ENCODE data around the gene CAPN14. TPM values are rescaled to one million over a fixed set of nuclear protein-coding genes. Genes with fewer than 3 reads are reported as not detected.
A peak's percentile ranks its signal among the peaks of the same experiment; 100 is the strongest.

Gene CAPN14
- total RNA-seq, 2 experiments from 2014 or later, result 0.26 to 0.33 TPM

GRCh38 chr2:31147645-31148044 lies 69.7 kb downstream of the CAPN14 start:
- DNase-seq (no peak), ATAC-seq (no peak)
- CTCF ChIA-PET, result no interaction called here
- Mint-ChIP-seq H3K27ac (no peak overlapping the region), H3K9me3 (ENCODE audit: low read depth) (no peaks in the 10 kb centered on the region), H3K4me1 (no peaks in the 10 kb centered on the region), H3K27me3 (peaks cover 46% of the 10 kb centered on the region), H3K36me3 (no peaks in the 10 kb centered on the region), H3K4me3 (no peak overlapping the region)

DNA sequence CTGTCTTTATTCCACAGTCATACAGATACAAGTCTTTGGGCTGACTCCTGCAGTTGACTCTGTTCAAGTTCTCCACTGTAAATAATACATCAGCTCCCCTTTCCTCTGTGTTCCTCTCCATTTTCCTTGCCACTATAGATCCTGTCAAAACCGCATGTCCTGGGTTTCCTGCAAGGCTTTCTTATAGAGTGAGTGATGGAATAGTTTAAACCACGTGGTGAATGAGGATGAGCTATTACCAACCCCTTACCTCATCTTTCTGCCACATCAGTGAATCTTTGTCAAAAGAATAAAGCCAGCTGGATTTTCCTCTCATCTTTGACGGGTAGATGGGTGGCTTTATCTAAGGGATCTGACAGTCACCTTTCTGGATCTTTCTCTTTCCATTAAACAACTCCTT lies 75.2 kb downstream of the CAPN14 start:
- CTCF ChIA-PET, result no interaction called here
- peaks cover 3% of the 10 kb centered on the region for H3K4me1 Mint-ChIP-seq
- ATAC-seq (no peak), DNase-seq (no peak)
- H3K4me3 Mint-ChIP-seq, result no peak overlapping the region
- H3K9me3 Mint-ChIP-seq (ENCODE audit: low read depth), result no peaks in the 10 kb centered on the region
- peaks cover 58% of the 10 kb centered on the region for H3K27me3 Mint-ChIP-seq
- no peaks in the 10 kb centered on the region for H3K36me3 Mint-ChIP-seq
- no peak overlapping the region for H3K27ac Mint-ChIP-seq

DNA sequence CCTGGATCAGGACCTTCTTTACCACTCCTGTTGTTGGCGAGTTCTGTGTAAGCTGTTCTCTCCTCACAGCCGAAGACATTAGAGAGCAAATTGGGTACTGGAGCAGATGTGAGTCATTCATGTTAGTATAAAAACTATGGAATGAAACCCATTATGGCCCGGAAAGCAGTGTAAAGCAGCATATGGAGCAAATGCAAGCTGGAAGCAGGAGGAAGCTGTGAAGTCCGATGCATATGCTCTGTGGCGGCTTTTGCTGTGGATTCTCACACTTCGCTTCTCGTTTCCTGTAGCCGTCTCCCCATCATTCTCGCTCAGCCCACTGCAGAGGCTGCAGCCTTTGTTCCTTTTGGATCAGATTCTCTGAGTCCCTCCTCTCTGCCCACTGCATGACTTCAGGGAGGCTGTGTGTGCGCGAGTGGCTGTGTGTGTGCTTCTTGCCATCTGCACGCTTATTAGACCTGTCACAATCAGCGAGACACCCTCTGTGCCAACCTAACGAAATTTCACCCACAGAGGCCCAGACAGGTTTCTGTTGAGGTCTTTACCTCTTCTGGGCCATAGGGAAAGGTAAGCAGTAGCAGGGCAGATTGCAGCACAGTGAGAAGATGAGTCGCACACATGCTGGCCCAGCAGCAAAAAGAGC lies 75.8 kb downstream of the CAPN14 start:
- no peak for ATAC-seq
- Mint-ChIP-seq H3K4me3 (no peak overlapping the region), H3K9me3 (ENCODE audit: low read depth) (no peaks in the 10 kb centered on the region), H3K36me3 (no peaks in the 10 kb centered on the region), H3K27me3 (peaks cover 62% of the 10 kb centered on the region), H3K4me1 (peaks cover 8% of the 10 kb centered on the region), H3K27ac (no peak overlapping the region)
- CTCF ChIA-PET, result no interaction called here
- DNase-seq, result no peak

GRCh38 chr2:31140151-31140550 lies 77.2 kb downstream of the CAPN14 start:
- Mint-ChIP-seq H3K27me3 (peaks cover 66% of the 10 kb centered on the region), H3K4me3 (no peak overlapping the region)
- CTCF ChIA-PET, result interaction anchor here (1.0 kb wide), 1 partner anchor 12 kb away, joined by 3 read pairs; no protein-coding TSS in a partner anchor

DNA sequence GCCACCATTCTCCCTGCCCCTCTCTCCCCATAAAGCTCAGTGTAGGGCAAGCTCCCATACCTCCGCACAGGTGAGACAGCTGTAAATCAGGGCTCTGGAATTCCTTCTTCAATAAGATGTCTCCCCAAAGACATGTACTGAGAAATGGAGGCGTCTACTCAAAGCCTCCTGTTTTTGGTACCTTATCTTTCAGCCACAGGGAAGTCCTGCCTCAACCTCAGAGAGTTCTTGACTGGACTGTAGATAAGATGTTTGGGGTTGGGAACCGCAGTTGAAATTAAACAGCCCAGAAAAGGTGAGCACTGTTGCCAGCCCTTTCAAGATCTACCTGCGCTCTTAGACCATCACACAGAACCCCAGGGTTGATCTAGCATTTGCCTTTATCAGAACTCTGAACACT lies 77.6 kb downstream of the CAPN14 start:
- Mint-ChIP-seq H3K27ac (no peak overlapping the region), H3K36me3 (no peaks in the 10 kb centered on the region), H3K27me3 (peaks cover 67% of the 10 kb centered on the region), H3K4me3 (no peak overlapping the region), H3K4me1 (peaks cover 8% of the 10 kb centered on the region), H3K9me3 (ENCODE audit: low read depth) (no peaks in the 10 kb centered on the region)
- DNase-seq (no peak), ATAC-seq (no peak)
- CTCF ChIA-PET, result interaction anchor here (1.3 kb wide), 1 partner anchor 428 kb away, joined by 4 read pairs; no protein-coding TSS in a partner anchor

More at GRCh38 chr2:31140151-31140550, 77.2 kb downstream of the CAPN14 start:
- Mint-ChIP-seq H3K27ac (no peak overlapping the region), H3K36me3 (no peaks in the 10 kb centered on the region), H3K4me1 (peaks cover 8% of the 10 kb centered on the region), H3K9me3 (ENCODE audit: low read depth) (no peaks in the 10 kb centered on the region)
- no peak for ATAC-seq
- DNase-seq, result no peak

- CTCF ChIA-PET, result interaction anchor here (0.9 to 2.6 kb wide), 7 partner anchors 12 to 426 kb away, joined by 3 to 10 read pairs (median 3); no protein-coding TSS in a partner anchor
- peak; percentile 77 for ATAC-seq
- peaks cover 72% of the 10 kb centered on the region for H3K27me3 Mint-ChIP-seq
These were observed 79.0 kb downstream of the CAPN14 start, which contains the start of gene GALNT14 for GRCh38 chr2:31138037-31138962. TSS of gene GALNT14 (minus strand) at chr2:31138440. CDS start at chr2:31138086, 354 bp downstream.

GRCh38 chr2:31137211-31138036 lies 79.9 kb downstream of the CAPN14 start:
- no peak for DNase-seq
- peaks cover 76% of the 10 kb centered on the region for H3K27me3 Mint-ChIP-seq
- no peaks in the 10 kb centered on the region for H3K9me3 Mint-ChIP-seq (ENCODE audit: low read depth)
- CTCF ChIA-PET, result interaction anchor here (1.0 to 2.6 kb wide), 4 partner anchors 11 to 422 kb away, joined by 3 to 10 read pairs (median 4); no protein-coding TSS in a partner anchor
- H3K36me3 Mint-ChIP-seq, result no peaks in the 10 kb centered on the region
- no peak overlapping the region for H3K27ac Mint-ChIP-seq
- ATAC-seq, result no peak
- peaks cover 8% of the 10 kb centered on the region for H3K4me1 Mint-ChIP-seq
- peak overlapping the region; percentile 43 for H3K4me3 Mint-ChIP-seq

More at GRCh38 chr2:31138037-31138962, 79.0 kb downstream of the CAPN14 start, which contains the start of gene GALNT14:
- Mint-ChIP-seq H3K36me3 (no peaks in the 10 kb centered on the region), H3K27ac (no peak within 1 kb of the TSS), H3K9me3 (ENCODE audit: low read depth) (no peaks in the 10 kb centered on the region), H3K4me1 (peaks cover 8% of the 10 kb centered on the region), H3K4me3 (peak within 1 kb of the TSS; percentile 43)
- peak; percentile 57 for DNase-seq

DNA sequence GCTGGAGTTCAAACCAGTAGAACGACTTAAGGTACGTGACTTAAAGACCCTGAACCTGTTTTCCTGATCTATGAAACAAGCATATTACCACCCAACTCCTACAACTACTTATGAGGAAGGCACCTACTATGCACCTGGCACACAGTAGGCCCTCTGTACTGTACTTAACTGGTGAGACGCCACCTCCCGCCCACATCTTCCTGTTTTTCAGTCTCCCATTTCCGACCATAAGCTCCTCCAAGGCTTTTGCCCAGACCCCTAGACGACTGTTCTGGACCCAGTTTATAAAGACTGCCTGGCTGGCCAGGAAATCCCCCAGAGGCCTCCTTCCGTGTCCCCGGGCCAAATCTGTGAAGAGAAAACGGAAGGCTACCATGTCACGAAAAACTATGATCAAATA lies 80.6 kb downstream of the CAPN14 start:
- H3K27me3 Mint-ChIP-seq, result peaks cover 72% of the 10 kb centered on the region

GRCh38 chr2:31136000-31136399 lies 81.3 kb downstream of the CAPN14 start:
- DNase-seq (no peak), ATAC-seq (no peak)
- peaks cover 69% of the 10 kb centered on the region for H3K27me3 Mint-ChIP-seq
- no peaks in the 10 kb centered on the region for H3K36me3 Mint-ChIP-seq
- H3K9me3 Mint-ChIP-seq (ENCODE audit: low read depth), result no peaks in the 10 kb centered on the region
- CTCF ChIA-PET, result no interaction called here
- no peak overlapping the region for H3K27ac Mint-ChIP-seq
- peaks cover 8% of the 10 kb centered on the region for H3K4me1 Mint-ChIP-seq
- no peak overlapping the region for H3K4me3 Mint-ChIP-seq

More for the DNA sequence above, 80.6 kb downstream of the CAPN14 start:
- H3K9me3 Mint-ChIP-seq (ENCODE audit: low read depth), result no peaks in the 10 kb centered on the region
- DNase-seq, result no peak
- H3K36me3 Mint-ChIP-seq, result no peaks in the 10 kb centered on the region
- no peak overlapping the region for H3K27ac Mint-ChIP-seq
- CTCF ChIA-PET, result interaction anchor here (2.6 kb wide), 1 partner anchor 33 kb away, joined by 10 read pairs; no protein-coding TSS in a partner anchor
- no peak for ATAC-seq
- no peak overlapping the region for H3K4me3 Mint-ChIP-seq
- peaks cover 8% of the 10 kb centered on the region for H3K4me1 Mint-ChIP-seq

- Mint-ChIP-seq H3K27me3 (peaks cover 57% of the 10 kb centered on the region), H3K4me1 (peaks cover 8% of the 10 kb centered on the region), H3K9me3 (ENCODE audit: low read depth) (no peaks in the 10 kb centered on the region), H3K36me3 (no peaks in the 10 kb centered on the region), H3K4me3 (no peak overlapping the region), H3K27ac (no peak overlapping the region)
- DNase-seq (no peak), ATAC-seq (no peak)
- CTCF ChIA-PET, result no interaction called here
These were observed 82.8 kb downstream of the CAPN14 start for GRCh38 chr2:31134480-31134879.

GRCh38 chr2:31132786-31133185 lies 84.5 kb downstream of the CAPN14 start:
- Mint-ChIP-seq H3K4me3 (no peak overlapping the region), H3K9me3 (ENCODE audit: low read depth) (no peaks in the 10 kb centered on the region), H3K4me1 (peaks cover 7% of the 10 kb centered on the region), H3K36me3 (no peaks in the 10 kb centered on the region), H3K27me3 (peaks cover 57% of the 10 kb centered on the region), H3K27ac (no peak overlapping the region)
- CTCF ChIA-PET, result no interaction called here
- DNase-seq, result no peak
- ATAC-seq, result no peak

- Mint-ChIP-seq H3K27me3 (peaks cover 55% of the 10 kb centered on the region), H3K36me3 (no peaks in the 10 kb centered on the region)
- CTCF ChIA-PET, result no interaction called here
These were observed 85.4 kb downstream of the CAPN14 start for GRCh38 chr2:31131871-31132270.

More at GRCh38 chr2:31131871-31132270, 85.4 kb downstream of the CAPN14 start:
- ATAC-seq, result no peak
- Mint-ChIP-seq H3K27ac (no peak overlapping the region), H3K4me3 (no peak overlapping the region), H3K4me1 (peaks cover 3% of the 10 kb centered on the region), H3K9me3 (ENCODE audit: low read depth) (no peaks in the 10 kb centered on the region)
- no peak for DNase-seq

Data from activated CD8-positive, alpha-beta memory T cell treated with anti-CD3 and anti-CD28 coated beads, Interleukin-2, amount 10 ng/mL, durations not matched to agents 7 days and 5 days (primary cell).